B cell (primary cell): Measurements from ENCODE around the gene MUC6. TPM values are rescaled to one million over a fixed set of nuclear protein-coding genes. Genes with fewer than 3 reads are reported as not detected.

Experiments
- ATAC-seq: fragments of 200-7000 bp; cut with Tn5 transposase; one replicate; pipeline ENCODE4 v1.10.0; 2021; ENCODE audit warnings: low read depth, mild to moderate bottlenecking, moderate number of reproducible peaks, moderate library complexity
- CTCF ChIA-PET: fragments of 350-600 bp; sonication (Branson Sonifier 250); formaldehyde crosslinking; loops from one replicate; lab custom pipeline; 2021; ENCODE audit warnings: antibody characterized with exemption, inconsistent platforms; lab: Charles Lee
- POLR2A ChIA-PET: fragments of 350-600 bp; sonication (Branson Sonifier 250); formaldehyde crosslinking; loops from one replicate; lab custom pipeline; 2021; ENCODE audit warnings: antibody characterized with exemption; lab: Charles Lee
- DNase-seq: peaks from one replicate; pipeline ENCODE4 v3.0.0; 2013
- H2AFZ ChIP-seq: 2 replicates; pipeline ENCODE4 v1.6.1; 2012; ENCODE audit warnings: mild to moderate bottlenecking, low read depth, low read length; ENCODE audit not compliant: insufficient read depth, poor library complexity, severe bottlenecking
- H3K27ac ChIP-seq, 2 donors: 1 replicate in 1 of 2; 2 replicates in 1 of 2; pipeline ENCODE4 v1.5.1; 2012 to 2013; ENCODE audit warnings: low read length in 2 of 2, mild to moderate bottlenecking in 2 of 2, moderate library complexity in 1 of 2
- H3K27me3 ChIP-seq, 4 experiments: fragments of 200-600 bp in 1 of 4; sonication (generic) in 1 of 4; replicated peaks in 1 of 4; 1 replicate in 2 of 4; 2 replicates in 2 of 4; pipeline versions ENCODE4 v1.6.1 to v1.7.0; 2013 to 2016; ENCODE audit warnings: low read length in 3 of 4, mild to moderate bottlenecking in 2 of 4, mixed read lengths in 1 of 4, moderate library complexity in 1 of 4; ENCODE audit not compliant: insufficient read depth in 4 of 4, control insufficient read depth in 3 of 4; ENCODE audit errors: control extremely low read depth in 1 of 4
- H3K36me3 ChIP-seq, 2 experiments: replicated peaks in 1 of 2; 1 replicate in 1 of 2; 2 replicates in 1 of 2; pipeline versions ENCODE4 v1.6.1 to v1.7.1; 2013; ENCODE audit warnings: low read length in 1 of 2; ENCODE audit not compliant: insufficient read depth in 2 of 2, control insufficient read depth in 1 of 2; ENCODE audit errors: control extremely low read depth in 1 of 2, extremely low read depth in 1 of 2
- H3K4me1 ChIP-seq, 2 donors: fragments of 200-600 bp in 1 of 2; sonication (generic) in 1 of 2; 1 replicate in 1 of 2; 2 replicates in 1 of 2; pipeline versions ENCODE4 v1.5.1 to v1.6.1; 2013 to 2017; ENCODE audit warnings: low read length in 2 of 2; ENCODE audit not compliant: control insufficient read depth in 2 of 2, insufficient read depth in 2 of 2
- H3K4me2 ChIP-seq: replicated peaks from 2 replicates; pipeline ENCODE3; 2012; ENCODE audit warnings: mild to moderate bottlenecking, low read depth, low read length; ENCODE audit not compliant: poor library complexity, severe bottlenecking
- H3K4me3 ChIP-seq, 5 experiments: fragments of 200-600 bp in 1 of 5; sonication (generic) in 1 of 5; 1 replicate in 3 of 5; 2 replicates in 2 of 5; pipeline versions ENCODE4 v1.5.1 to v1.7.0; 2011 to 2016; ENCODE audit warnings: low read length in 4 of 5, mild to moderate bottlenecking in 4 of 5, low read depth in 2 of 5, control low read depth in 1 of 5, moderate library complexity in 1 of 5; ENCODE audit not compliant: insufficient read depth in 1 of 5; ENCODE audit errors: control extremely low read depth in 1 of 5, extremely low read depth in 1 of 5
- H3K79me2 ChIP-seq: fragments of 200-600 bp; sonication (generic); one replicate; pipeline ENCODE4 v1.6.0; 2016; ENCODE audit warnings: low read length; ENCODE audit not compliant: control insufficient read depth, insufficient read depth
- H3K9ac ChIP-seq: fragments of 200-600 bp; sonication (generic); 2 replicates; pipeline ENCODE4 v1.6.1; 2017; ENCODE audit warnings: mild to moderate bottlenecking, low read length, moderate library complexity
- H3K9me3 ChIP-seq, 3 donors: one replicate each; pipeline versions ENCODE4 v1.6.1 to v1.7.1; 2013; ENCODE audit warnings: low read length in 2 of 3; ENCODE audit not compliant: control insufficient read depth in 2 of 3, insufficient read depth in 1 of 3; ENCODE audit errors: control extremely low read depth in 1 of 3
- H4K20me1 ChIP-seq: 2 replicates; pipeline ENCODE4 v1.6.0; 2012; ENCODE audit warnings: mild to moderate bottlenecking, low read length; ENCODE audit not compliant: insufficient read depth, control insufficient read depth, poor library complexity, severe bottlenecking
- H3K27ac Mint-ChIP-seq: one replicate; pipeline ENCODE4 v1.8.0; 2021; ENCODE audit warnings: mixed read lengths
- H3K27me3 Mint-ChIP-seq: one replicate; pipeline ENCODE4 v1.8.0; 2021; ENCODE audit warnings: mixed read lengths
- H3K4me1 Mint-ChIP-seq: one replicate; pipeline ENCODE4 v1.8.0; 2021; ENCODE audit warnings: mixed read lengths
- H3K4me3 Mint-ChIP-seq: one replicate; pipeline ENCODE4 v1.8.0; 2021; ENCODE audit warnings: mixed read lengths
- H3K9me3 Mint-ChIP-seq: one replicate; pipeline ENCODE4 v1.8.0; 2022; ENCODE audit warnings: mixed read lengths; ENCODE audit not compliant: insufficient read depth
- CTCF ChIP-seq: fragments of 200-600 bp; IDR thresholded peaks from one replicate; pipeline ENCODE4 v1.8.0; 2022; ENCODE audit warnings: antibody characterized with exemption, mild to moderate bottlenecking
- EZH2 ChIP-seq: IDR thresholded peaks from 2 replicates; pipeline ENCODE4 v1.6.1; 2012; ENCODE audit warnings: borderline replicate concordance, low read depth, mild to moderate bottlenecking, moderate library complexity, low read length; ENCODE audit not compliant: insufficient read depth, poor library complexity, severe bottlenecking
- WGBS: methylation state at CpG from one replicate; pipeline ENCODE4 v1.1.5; 2013; ENCODE audit warnings: missing lambda C conversion rate; ENCODE audit not compliant: insufficient coverage; 5-methylcytosine and 5-hydroxymethylcytosine counted together
- intact Hi-C: fragments of 100-400 bp; cut with micrococcal nuclease; formaldehyde crosslinking; loops from one replicate; pipeline ENCODE4 v1.10.0; 2022
- polyA plus RNA-seq: library from polyadenylated mRNA; depleted of rRNA; stranded (reverse); fragments of >200 nt; gene quantifications from 2 replicates; pipeline ENCODE4 v1.2.3, GENCODE V29; 2012
- total RNA-seq, 2 donors: library from RNA; stranded (reverse); fragments of 120-200 nt in 1 of 2; gene quantifications; 1 replicate in 1 of 2; 2 replicates in 1 of 2; pipeline versions ENCODE4 v1.2.3 to v1.2.4, GENCODE V29; 2013 to 2022

Gene MUC6
- total and polyA plus RNA-seq, 2 donors (not counting 1 experiment from before 2014, with no cell fraction given), result not detected

- peaks cover 0 to 2% (median 0%) of the 10 kb centered on the region in 3 donors for H3K9me3 ChIP-seq
- no peak overlapping the region for H3K4me3 ChIP-seq
- ATAC-seq, result no peak
- H3K36me3 ChIP-seq, result no peaks in the 10 kb centered on the region
- no peak overlapping the region for H3K27ac ChIP-seq
- no peak overlapping the region for H2AFZ ChIP-seq
- H4K20me1 ChIP-seq, result no peaks in the 10 kb centered on the region
- no peaks in the 10 kb centered on the region for H3K4me1 ChIP-seq
- no peak for DNase-seq
- ChIA-PET POLR2A (no interaction called here), CTCF (no interaction called here)
- WGBS, result 80% methylated on average over 21 of the region's 21 CpGs
- peaks cover 16% of the 10 kb centered on the region for H3K79me2 ChIP-seq
- no peaks in the 10 kb centered on the region for H3K4me1 Mint-ChIP-seq
- no peaks in the 10 kb centered on the region for H3K27me3 Mint-ChIP-seq
- H3K9me3 Mint-ChIP-seq, result peaks cover 4% of the 10 kb centered on the region
- intact Hi-C loops, result no loop called here
- no peak overlapping the region for H3K4me3 Mint-ChIP-seq
- H3K4me2 ChIP-seq, result no peak overlapping the region
- no peak overlapping the region for H3K27ac Mint-ChIP-seq
- TF ChIP-seq CTCF (no peak), EZH2 (no peak)
- H3K27me3 ChIP-seq, result no peaks in the 10 kb centered on the region
- no peak overlapping the region for H3K9ac ChIP-seq
Observed at GRCh38 chr11:1019321-1019910, 17.1 kb downstream of the MUC6 start.

GRCh38 chr11:1018091-1018490, 18.4 kb downstream of the MUC6 start:
- Histone ChIP-seq H3K27me3 (no peaks in the 10 kb centered on the region), H3K27ac (no peak overlapping the region), H3K4me1 (no peaks in the 10 kb centered on the region), H3K9ac (no peak overlapping the region), H3K36me3 (no peaks in the 10 kb centered on the region), H3K4me3 (no peak overlapping the region), H3K4me2 (no peak overlapping the region), H3K9me3 (peaks cover 0 to 2% (median 0%) of the 10 kb centered on the region in 3 donors), H2AFZ (no peak overlapping the region), H4K20me1 (no peaks in the 10 kb centered on the region), H3K79me2 (peaks cover 16% of the 10 kb centered on the region)
- ATAC-seq, result no peak
- Mint-ChIP-seq H3K4me1 (no peaks in the 10 kb centered on the region), H3K27me3 (no peaks in the 10 kb centered on the region), H3K4me3 (no peak overlapping the region), H3K9me3 (peaks cover 4% of the 10 kb centered on the region), H3K27ac (no peak overlapping the region)
- POLR2A ChIA-PET, result no interaction called here
- DNase-seq, result no peak
- TF ChIP-seq CTCF (no peak), EZH2 (no peak)
- CTCF ChIA-PET, result no interaction called here
- 98% methylated on average over 9 of the region's 9 CpGs for WGBS
- intact Hi-C loops, result no loop called here
